SK-N-SH (cell line): ENCODE results near the gene ZNF496. TPM values are rescaled to one million over a fixed set of nuclear protein-coding genes. Genes with fewer than 3 reads are reported as not detected.

ENCODE experiments used
- CTCF ChIA-PET: fragments of 300-600, 350-600 bp; formaldehyde crosslinking; extraction: SDS; loops from one replicate; lab custom pipeline; 2021; lab: Yijun Ruan, JAX
- POLR2A ChIA-PET: fragments of 350-600 bp; sonication (Branson Sonifier 250); formaldehyde crosslinking; extraction: SDS; loops from one replicate; lab custom pipeline; 2020; ENCODE audit warnings: antibody characterized with exemption, inconsistent platforms; lab: Yijun Ruan, JAX
- DNase-seq: peaks from one replicate; pipeline ENCODE4 v3.0.0; 2012
- H2AFZ ChIP-seq: fragments of 200-600 bp; sonication (generic); 2 replicates; pipeline ENCODE4 v1.8.1; 2016; ENCODE audit warnings: antibody characterized with exemption, mild to moderate bottlenecking, low read depth
- H3F3A ChIP-seq: fragments of 200-600 bp; sonication (generic); replicated peaks from 2 replicates; pipeline ENCODE3; 2016; ENCODE audit warnings: antibody characterized with exemption, mild to moderate bottlenecking; ENCODE audit not compliant: insufficient read depth
- H3K27ac ChIP-seq, 2 experiments: fragments of 200-500 bp in 1 of 2; fragments of 200-600 bp in 1 of 2; sonication (Bioruptor generic) in 1 of 2; sonication (generic), shearing (Covaris generic) in 1 of 2; 2 replicates each; pipeline versions ENCODE4 v1.5.1 to v1.6.1; 2014 to 2016; ENCODE audit warnings: low read depth in 2 of 2, inconsistent platforms in 1 of 2, low read length in 1 of 2, mild to moderate bottlenecking in 1 of 2, mixed read lengths in 1 of 2
- H3K27me3 ChIP-seq: fragments of 200-600 bp; sonication (generic), shearing (Covaris generic); 2 replicates; pipeline ENCODE4 v1.6.1; 2016; ENCODE audit warnings: mixed run types; ENCODE audit not compliant: insufficient read depth
- H3K36me3 ChIP-seq, 2 experiments: fragments of 200-500 bp in 1 of 2; fragments of 200-600 bp in 1 of 2; sonication (Bioruptor generic) in 1 of 2; sonication (generic) in 1 of 2; replicated peaks in 1 of 2; 2 replicates each; pipeline versions ENCODE3 to v1.5.1; 2014 to 2016; ENCODE audit warnings: low read length in 1 of 2, mild to moderate bottlenecking in 1 of 2; ENCODE audit not compliant: insufficient read depth in 2 of 2, control insufficient read depth in 1 of 2
- H3K4me1 ChIP-seq, 2 experiments: fragments of 200-500 bp in 1 of 2; fragments of 200-600 bp in 1 of 2; sonication (Bioruptor generic) in 1 of 2; sonication (generic), shearing (Covaris generic) in 1 of 2; 2 replicates each; pipeline versions ENCODE4 v1.5.1 to v1.6.1; 2014 to 2016; ENCODE audit warnings: low read depth in 1 of 2, low read length in 1 of 2, mixed run types in 1 of 2; ENCODE audit not compliant: insufficient read depth in 2 of 2, control insufficient read depth in 1 of 2
- H3K4me2 ChIP-seq: fragments of 200-600 bp; sonication (generic), shearing (Covaris generic); 2 replicates; pipeline ENCODE4 v1.6.1; 2017; ENCODE audit warnings: mixed run types
- H3K4me3 ChIP-seq, 2 experiments: fragments of 200-500 bp in 1 of 2; fragments of 200-600 bp in 1 of 2; sonication (Bioruptor generic) in 1 of 2; sonication (generic), shearing (Covaris generic) in 1 of 2; 2 replicates each; pipeline versions ENCODE4 v1.5.1 to v1.8.1; 2014 to 2016; ENCODE audit warnings: low read depth in 2 of 2, inconsistent platforms in 1 of 2, low read length in 1 of 2, mild to moderate bottlenecking in 1 of 2, mixed read lengths in 1 of 2, moderate library complexity in 1 of 2
- H3K79me2 ChIP-seq: fragments of 200-600 bp; sonication (generic); 2 replicates; pipeline ENCODE4 v1.8.1; 2017; ENCODE audit warnings: mild to moderate bottlenecking; ENCODE audit not compliant: insufficient read depth
- H3K9ac ChIP-seq: fragments of 200-600 bp; sonication (generic); 2 replicates; pipeline ENCODE4 v1.6.1; 2017; ENCODE audit warnings: mixed run types
- H3K9me2 ChIP-seq: fragments of 200-600 bp; sonication (generic); 2 replicates; pipeline ENCODE4 v1.6.1; 2017; ENCODE audit warnings: mixed run types
- H3K9me3 ChIP-seq: fragments of 200-600 bp; sonication (generic); 2 replicates; pipeline ENCODE4 v1.6.1; 2017; ENCODE audit warnings: mixed run types, mild to moderate bottlenecking, moderate library complexity
- H4K20me1 ChIP-seq: fragments of 200-600 bp; sonication (generic); 2 replicates; pipeline ENCODE4 v1.6.1; 2017; ENCODE audit warnings: mild to moderate bottlenecking, mixed run types; ENCODE audit not compliant: insufficient read depth
- ELF1 ChIP-seq: IDR thresholded peaks from 2 replicates; pipeline ENCODE4 v1.4.0; 2012
- FOSL2 ChIP-seq: IDR thresholded peaks from 2 replicates; pipeline ENCODE4 v1.4.0; 2012; ENCODE audit warnings: low read depth, mild to moderate bottlenecking, moderate library complexity, borderline replicate concordance
- FOXJ3 ChIP-seq: sonication (generic); formaldehyde crosslinking; IDR thresholded peaks from 2 replicates; pipeline ENCODE4 v1.5.1; 2020; ENCODE audit warnings: mild to moderate bottlenecking, missing genetic modification reagents
- FOXM1 ChIP-seq: IDR thresholded peaks from 2 replicates; pipeline ENCODE4 v1.4.0; 2012; ENCODE audit warnings: low read depth, mild to moderate bottlenecking
- MEF2A ChIP-seq: IDR thresholded peaks from 2 replicates; pipeline ENCODE4 v1.4.0; 2012; ENCODE audit warnings: low read depth, borderline replicate concordance
- NRF1 ChIP-seq: IDR thresholded peaks from 2 replicates; pipeline ENCODE4 v1.6.1; 2012; ENCODE audit warnings: low read depth, mild to moderate bottlenecking, low read length
- POLR2AphosphoS5 ChIP-seq: IDR thresholded peaks from 2 replicates; pipeline ENCODE4 v1.6.1; 2012; ENCODE audit warnings: low read depth, low read length
- RFX5 ChIP-seq: IDR thresholded peaks from 2 replicates; pipeline ENCODE4 v1.6.1; 2012; ENCODE audit warnings: mild to moderate bottlenecking, improper control_type of control experiment, low read length
- SMC3 ChIP-seq: IDR thresholded peaks from 2 replicates; pipeline ENCODE4 v1.6.1; 2012; ENCODE audit warnings: low read depth, low read length, improper control_type of control experiment
- TCF12 ChIP-seq: IDR thresholded peaks from 2 replicates; pipeline ENCODE4 v1.4.0; 2012
- WGBS: methylation state at CpG from one replicate; pipeline ENCODE4 v1.1.6; 2017; ENCODE audit warnings: low lambda C conversion rate; 5-methylcytosine and 5-hydroxymethylcytosine counted together
- polyA plus RNA-seq, 3 experiments: library from polyadenylated mRNA; depleted of rRNA; stranded (reverse); fragments of >200 nt; gene quantifications; 2 replicates each; pipeline ENCODE4 v1.2.3, GENCODE V29; 2012
- TF ChIP-seq, protein P1 (sequence below): fragments of 150-350 bp; IDR thresholded peaks from 2 replicates; pipeline ENCODE4 v1.6.1; 2016; ENCODE audit warnings: mild to moderate bottlenecking, low read depth, low read length
- TF ChIP-seq, protein P2 (sequence below): IDR thresholded peaks from 2 replicates; pipeline ENCODE4 v1.4.0; 2012; ENCODE audit warnings: low read depth, borderline replicate concordance
- TF ChIP-seq, protein P3 (sequence below): IDR thresholded peaks from 2 replicates; pipeline ENCODE4 v1.6.1; 2012; ENCODE audit warnings: mild to moderate bottlenecking, low read depth, low read length, moderate library complexity

ZNF496 gene
- polyA plus RNA-seq, 1 of the 3 experiments (the other 2 are of a cell fraction): 23.2 TPM

DNA sequence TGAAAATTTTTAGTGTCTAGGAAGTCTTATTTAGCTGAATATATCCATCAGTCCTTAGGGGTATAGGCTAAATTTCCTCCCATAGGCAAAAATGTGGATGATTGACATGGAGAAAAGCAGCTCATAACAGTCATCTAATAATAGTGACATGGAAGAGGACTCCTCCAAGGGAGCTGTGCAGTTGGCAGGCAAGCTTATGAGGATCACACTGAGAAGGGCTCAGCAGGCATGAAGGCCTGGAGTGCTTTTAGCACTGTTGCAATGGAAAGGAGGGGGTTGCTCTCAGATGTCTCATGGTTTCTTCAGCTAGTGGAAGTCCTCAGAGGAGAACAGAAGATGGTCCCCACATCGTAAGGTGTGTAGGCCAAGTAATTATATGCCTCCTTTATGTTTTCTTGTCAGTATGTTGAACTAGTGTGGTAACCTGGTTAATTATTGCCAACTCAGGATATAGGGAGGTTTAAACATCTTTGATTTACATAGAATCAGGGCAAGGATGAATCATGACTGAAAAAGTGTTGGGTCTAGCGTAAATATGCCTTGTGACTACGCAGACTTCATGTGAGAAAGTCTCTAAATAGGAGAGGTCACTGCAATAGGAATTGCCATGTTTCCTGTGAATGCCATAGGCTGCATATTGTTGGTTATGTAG lies 56.9 kb downstream of the ZNF496 start:
- H3K4me3 ChIP-seq: no peak overlapping the region
- H3K9me3 ChIP-seq: no peaks in the 10 kb centered on the region
- no peak overlapping the region for H3K27ac ChIP-seq
- TF ChIP-seq SMC3 (no peak), POLR2AphosphoS5 (no peak), ELF1 (no peak), FOXM1 (no peak)
- TF ChIP-seq, protein P1, sequence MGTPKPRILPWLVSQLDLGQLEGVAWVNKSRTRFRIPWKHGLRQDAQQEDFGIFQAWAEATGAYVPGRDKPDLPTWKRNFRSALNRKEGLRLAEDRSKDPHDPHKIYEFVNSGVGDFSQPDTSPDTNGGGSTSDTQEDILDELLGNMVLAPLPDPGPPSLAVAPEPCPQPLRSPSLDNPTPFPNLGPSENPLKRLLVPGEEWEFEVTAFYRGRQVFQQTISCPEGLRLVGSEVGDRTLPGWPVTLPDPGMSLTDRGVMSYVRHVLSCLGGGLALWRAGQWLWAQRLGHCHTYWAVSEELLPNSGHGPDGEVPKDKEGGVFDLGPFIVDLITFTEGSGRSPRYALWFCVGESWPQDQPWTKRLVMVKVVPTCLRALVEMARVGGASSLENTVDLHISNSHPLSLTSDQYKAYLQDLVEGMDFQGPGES: no peak
- CTCF ChIA-PET: interaction anchor here (0.6 kb wide), 1 partner anchor 23 kb away, joined by 3 read pairs; no protein-coding TSS in a partner anchor
- no peaks in the 10 kb centered on the region for H4K20me1 ChIP-seq
- H3K4me1 ChIP-seq: no peaks in the 10 kb centered on the region
- no peak overlapping the region for H3K4me2 ChIP-seq
- H3K36me3 ChIP-seq: no peaks in the 10 kb centered on the region
- WGBS: 25% methylated on average over 3 of the region's 3 CpGs
- DNase-seq: no peak
- no peaks in the 10 kb centered on the region for H3K9me2 ChIP-seq
- no peak overlapping the region for H3K9ac ChIP-seq
- H3K79me2 ChIP-seq: no peaks in the 10 kb centered on the region
- no peaks in the 10 kb centered on the region for H3F3A ChIP-seq
- no peak overlapping the region for H2AFZ ChIP-seq
- POLR2A ChIA-PET: no interaction called here
- no peaks in the 10 kb centered on the region; the same call in 1 of the 2 replicates for H3K27me3 ChIP-seq

DNA sequence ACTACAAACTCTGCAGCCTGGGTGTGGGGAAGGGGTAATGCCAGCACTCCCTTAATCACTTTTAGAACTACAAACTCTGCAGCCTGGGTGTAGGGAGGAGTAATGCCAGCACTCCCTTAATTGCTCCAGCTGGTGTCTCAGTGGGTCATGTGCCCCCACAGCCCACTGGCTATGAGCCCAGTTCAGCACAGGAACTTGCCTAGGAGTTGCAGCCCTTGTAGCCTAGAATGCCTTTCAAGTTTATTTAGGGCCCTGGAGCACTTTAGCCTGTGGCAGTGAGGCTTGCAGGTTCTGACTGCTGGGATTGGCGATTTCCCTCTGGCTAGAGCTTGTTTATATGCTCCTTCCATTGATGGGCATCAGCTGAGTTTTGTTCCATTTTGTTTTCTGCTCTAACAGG lies 58.7 kb downstream of the ZNF496 start:
- H3K27me3 ChIP-seq: no peaks in the 10 kb centered on the region; the same call in 1 of the 2 replicates
- POLR2A ChIA-PET: no interaction called here
- H2AFZ ChIP-seq: no peak overlapping the region

More for the DNA sequence above, 58.7 kb downstream of the ZNF496 start:
- Histone ChIP-seq H3K9me2 (no peaks in the 10 kb centered on the region), H3K4me2 (no peak overlapping the region), H3K4me3 (no peak overlapping the region), H3K36me3 (no peaks in the 10 kb centered on the region), H3K9ac (no peak overlapping the region), H4K20me1 (no peaks in the 10 kb centered on the region), H3K27ac (no peak overlapping the region), H3K79me2 (no peaks in the 10 kb centered on the region), H3F3A (no peaks in the 10 kb centered on the region), H3K4me1 (no peaks in the 10 kb centered on the region), H3K9me3 (no peaks in the 10 kb centered on the region)
- 0% methylated on average over 1 of the region's 1 CpG for WGBS
- DNase-seq: no peak
- CTCF ChIA-PET: interaction anchor here (0.6 kb wide), 1 partner anchor 100 kb away, joined by 3 read pairs; no protein-coding TSS in a partner anchor
- TF ChIP-seq, protein P2, sequence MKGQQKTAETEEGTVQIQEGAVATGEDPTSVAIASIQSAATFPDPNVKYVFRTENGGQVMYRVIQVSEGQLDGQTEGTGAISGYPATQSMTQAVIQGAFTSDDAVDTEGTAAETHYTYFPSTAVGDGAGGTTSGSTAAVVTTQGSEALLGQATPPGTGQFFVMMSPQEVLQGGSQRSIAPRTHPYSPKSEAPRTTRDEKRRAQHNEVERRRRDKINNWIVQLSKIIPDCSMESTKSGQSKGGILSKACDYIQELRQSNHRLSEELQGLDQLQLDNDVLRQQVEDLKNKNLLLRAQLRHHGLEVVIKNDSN: no peak
- TF ChIP-seq FOSL2 (no peak), ELF1 (no peak), TCF12 (no peak), FOXJ3 (CRISPR knock-in tag) (no peak), RFX5 (no peak), MEF2A (no peak), FOXM1 (no peak), SMC3 (no peak), NRF1 (no peak)
- TF ChIP-seq, protein P3, sequence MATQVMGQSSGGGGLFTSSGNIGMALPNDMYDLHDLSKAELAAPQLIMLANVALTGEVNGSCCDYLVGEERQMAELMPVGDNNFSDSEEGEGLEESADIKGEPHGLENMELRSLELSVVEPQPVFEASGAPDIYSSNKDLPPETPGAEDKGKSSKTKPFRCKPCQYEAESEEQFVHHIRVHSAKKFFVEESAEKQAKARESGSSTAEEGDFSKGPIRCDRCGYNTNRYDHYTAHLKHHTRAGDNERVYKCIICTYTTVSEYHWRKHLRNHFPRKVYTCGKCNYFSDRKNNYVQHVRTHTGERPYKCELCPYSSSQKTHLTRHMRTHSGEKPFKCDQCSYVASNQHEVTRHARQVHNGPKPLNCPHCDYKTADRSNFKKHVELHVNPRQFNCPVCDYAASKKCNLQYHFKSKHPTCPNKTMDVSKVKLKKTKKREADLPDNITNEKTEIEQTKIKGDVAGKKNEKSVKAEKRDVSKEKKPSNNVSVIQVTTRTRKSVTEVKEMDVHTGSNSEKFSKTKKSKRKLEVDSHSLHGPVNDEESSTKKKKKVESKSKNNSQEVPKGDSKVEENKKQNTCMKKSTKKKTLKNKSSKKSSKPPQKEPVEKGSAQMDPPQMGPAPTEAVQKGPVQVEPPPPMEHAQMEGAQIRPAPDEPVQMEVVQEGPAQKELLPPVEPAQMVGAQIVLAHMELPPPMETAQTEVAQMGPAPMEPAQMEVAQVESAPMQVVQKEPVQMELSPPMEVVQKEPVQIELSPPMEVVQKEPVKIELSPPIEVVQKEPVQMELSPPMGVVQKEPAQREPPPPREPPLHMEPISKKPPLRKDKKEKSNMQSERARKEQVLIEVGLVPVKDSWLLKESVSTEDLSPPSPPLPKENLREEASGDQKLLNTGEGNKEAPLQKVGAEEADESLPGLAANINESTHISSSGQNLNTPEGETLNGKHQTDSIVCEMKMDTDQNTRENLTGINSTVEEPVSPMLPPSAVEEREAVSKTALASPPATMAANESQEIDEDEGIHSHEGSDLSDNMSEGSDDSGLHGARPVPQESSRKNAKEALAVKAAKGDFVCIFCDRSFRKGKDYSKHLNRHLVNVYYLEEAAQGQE: no peak
